Activated CD4-positive, alpha-beta T cell treated with anti-CD3 and anti-CD28 coated beads, Interleukin-2, amount 50 U/mL, for 16 hours (primary cell): ENCODE data around the gene EME1.

Experiments
- DNase-seq: peaks from one replicate; pipeline ENCODE4 v3.0.0-alpha.2; 2020

Gene EME1

GRCh38 chr17:50348522-50349242 lies 24.3 kb upstream of the EME1 start:
- DNase-seq, result no peak

DNA sequence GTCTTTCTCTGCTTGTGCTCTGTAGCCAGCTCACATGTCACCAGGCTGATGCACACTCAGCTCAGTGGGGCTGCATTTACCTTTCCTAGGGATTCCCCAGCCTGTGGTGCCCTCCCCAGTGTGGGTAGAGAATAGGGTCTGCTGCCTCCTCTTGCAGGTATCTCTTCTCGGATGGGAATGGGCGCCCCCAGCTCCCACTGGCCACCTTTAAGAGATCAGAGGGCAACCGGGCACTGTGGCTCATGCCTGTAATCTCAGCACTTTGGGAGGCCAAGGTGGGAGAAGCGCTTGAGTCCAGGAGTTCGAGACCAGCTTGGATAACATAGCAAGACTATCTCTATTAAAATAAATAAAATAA lies 23.8 kb upstream of the EME1 start:
- no peak for DNase-seq

- no peak for DNase-seq
These were observed 22.3 kb upstream of the EME1 start for GRCh38 chr17:50350733-50351132.

- no peak for DNase-seq
These were observed 20.8 kb upstream of the EME1 start for GRCh38 chr17:50352072-50352692.

DNA sequence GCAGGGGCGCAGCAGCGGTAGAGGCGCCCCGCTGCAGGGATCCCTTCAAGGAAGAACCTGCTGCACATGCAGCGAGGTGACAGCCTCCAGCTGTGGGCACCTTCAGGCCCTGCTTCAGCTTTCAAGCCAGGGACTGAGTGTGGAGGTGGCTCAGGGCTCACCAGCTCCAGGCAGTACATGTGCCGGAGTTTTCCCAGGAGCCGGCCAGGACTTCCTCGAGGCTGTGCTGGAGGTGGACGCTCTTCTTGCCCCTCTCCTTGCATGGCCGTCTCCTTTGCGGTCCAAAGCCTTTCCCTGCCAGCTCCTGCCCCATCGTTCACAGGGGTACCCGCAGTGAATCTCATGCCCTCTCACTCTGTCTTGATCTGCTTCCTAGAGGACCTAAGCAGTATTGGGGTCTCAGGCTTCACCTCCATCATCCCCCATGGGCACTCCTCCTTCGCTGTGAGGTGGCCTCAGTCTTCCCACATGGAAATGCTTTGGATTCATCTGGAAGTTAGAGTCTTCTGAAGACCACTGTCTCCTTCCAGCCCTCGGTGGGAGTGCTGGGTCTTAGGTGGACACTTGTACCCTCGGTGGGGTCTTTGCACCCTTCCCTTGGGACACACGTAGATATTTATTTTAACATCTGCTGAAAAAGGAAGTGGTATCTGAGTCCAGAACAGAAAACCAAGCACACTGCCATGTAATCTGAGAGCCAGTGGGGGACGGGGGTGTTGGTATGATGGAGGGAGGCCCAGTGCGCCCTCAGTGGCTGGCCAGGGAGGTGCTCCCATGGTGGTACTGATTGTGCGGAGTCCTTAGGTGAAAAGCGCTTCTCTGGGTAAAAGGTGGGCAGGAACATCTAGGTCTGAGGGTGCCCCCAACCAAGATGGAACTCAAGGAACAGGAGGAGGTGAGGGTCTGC lies 20.1 kb upstream of the EME1 start:
- no peak for DNase-seq

DNA sequence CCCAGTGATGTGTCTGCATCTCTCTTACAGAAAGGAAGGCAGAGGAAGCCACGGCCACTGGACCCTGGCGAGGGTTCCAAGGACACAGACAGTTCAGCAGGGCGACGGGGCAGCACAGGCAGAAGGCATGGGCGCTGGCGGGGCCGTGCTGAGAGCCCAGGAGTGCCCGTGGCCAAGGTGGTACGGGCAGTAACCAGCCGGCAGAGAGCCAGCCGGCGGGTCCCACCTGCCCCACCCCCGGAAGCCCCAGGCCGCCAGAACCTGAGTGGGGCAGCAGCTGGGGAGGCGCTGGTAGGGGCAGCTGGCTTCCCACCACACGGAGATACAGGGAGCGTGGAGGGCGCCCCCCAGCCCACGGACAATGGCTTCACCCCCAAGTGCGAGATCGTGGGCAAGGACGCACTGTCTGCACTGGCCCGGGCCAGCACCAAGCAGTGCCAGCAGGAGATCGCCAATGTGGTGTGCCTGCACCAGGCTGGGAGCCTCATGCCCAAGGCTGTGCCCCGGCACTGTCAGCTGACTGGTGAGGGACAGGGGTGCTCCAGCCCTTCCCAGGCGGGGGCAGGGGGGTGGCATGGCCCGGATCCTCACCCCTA lies 19.3 kb upstream of the EME1 start:
- DNase-seq, result no peak

- no peak for DNase-seq
These were observed 18.8 kb upstream of the EME1 start for GRCh38 chr17:50354198-50354597.

- DNase-seq, result no peak
These were observed 18.3 kb upstream of the EME1 start for GRCh38 chr17:50354776-50355175.

GRCh38 chr17:50355336-50355700 lies 17.7 kb upstream of the EME1 start:
- no peak for DNase-seq

- DNase-seq, result no peak
These were observed 17.2 kb upstream of the EME1 start for GRCh38 chr17:50355701-50356341.

DNA sequence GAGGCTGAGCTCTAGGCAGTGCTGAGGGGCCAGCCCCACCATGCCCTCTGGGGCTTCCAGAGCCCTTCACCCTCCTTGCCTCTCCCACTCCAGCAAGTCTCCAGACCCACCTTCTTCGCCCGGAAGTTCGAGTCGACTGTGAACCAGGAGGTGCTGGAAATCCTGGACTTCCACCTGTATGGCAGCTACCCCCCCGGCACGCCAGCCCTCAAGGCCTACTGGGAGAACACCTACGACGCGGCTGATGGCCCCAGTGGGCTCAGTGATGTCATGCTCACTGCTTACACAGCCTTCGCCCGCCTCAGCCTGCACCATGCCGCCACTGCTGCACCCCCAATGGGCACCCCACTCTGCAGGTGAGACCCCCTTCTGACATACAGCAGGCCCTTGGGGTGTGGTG lies 16.6 kb upstream of the EME1 start:
- no peak for DNase-seq

GRCh38 chr17:50356892-50357510 lies 16.0 kb upstream of the EME1 start:
- DNase-seq, result no peak

DNA sequence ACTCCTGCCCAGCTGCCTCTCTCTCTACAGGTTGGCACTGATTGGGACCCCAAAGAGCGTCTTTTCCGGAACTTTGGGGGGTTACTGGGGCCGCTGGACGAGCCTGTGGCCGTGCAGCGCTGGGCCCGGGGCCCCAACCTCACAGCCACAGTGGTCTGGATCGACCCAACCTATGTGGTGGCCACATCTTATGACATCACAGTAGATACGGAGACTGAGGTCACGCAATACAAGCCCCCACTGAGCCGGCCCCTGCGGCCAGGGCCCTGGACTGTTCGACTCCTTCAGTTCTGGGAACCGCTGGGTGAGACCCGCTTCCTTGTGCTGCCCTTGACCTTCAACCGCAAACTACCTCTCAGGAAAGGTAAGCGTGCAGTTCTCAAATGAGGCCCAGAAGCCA lies 14.9 kb upstream of the EME1 start:
- DNase-seq, result no peak

DNA sequence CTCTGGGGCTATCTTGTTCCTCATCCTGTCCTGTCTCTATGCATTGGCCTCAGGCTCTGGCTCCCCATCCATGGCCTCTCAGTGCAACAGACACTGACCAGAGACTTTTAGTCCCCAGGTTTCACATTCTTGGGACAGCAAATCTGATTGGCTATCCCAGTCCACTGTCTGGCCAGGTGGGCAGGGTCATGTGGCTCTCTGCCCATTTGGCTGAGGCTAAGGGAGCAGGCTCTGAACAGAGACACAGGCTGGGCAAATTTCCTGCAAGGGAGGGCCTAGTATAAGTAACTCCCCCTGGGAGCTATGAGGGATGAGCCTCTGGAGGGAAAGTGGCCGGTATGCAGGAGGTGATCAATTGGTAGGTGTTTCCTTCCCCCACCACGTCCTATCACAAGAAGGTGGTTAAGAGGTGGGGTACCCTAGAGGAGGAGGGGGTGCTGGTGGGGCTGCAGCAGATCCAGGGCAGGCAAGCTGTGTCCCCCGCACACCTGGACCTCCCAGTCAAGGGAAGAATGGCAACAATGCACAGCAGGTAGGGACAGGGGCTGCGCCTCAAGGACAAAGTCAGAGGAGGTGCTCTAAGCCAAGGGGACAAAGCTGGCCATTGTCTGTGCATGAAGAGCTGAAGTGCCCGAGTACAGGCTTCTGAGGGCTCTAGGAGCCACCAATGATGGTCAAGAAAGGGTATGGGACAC lies 13.9 kb upstream of the EME1 start:
- no peak for DNase-seq

DNA sequence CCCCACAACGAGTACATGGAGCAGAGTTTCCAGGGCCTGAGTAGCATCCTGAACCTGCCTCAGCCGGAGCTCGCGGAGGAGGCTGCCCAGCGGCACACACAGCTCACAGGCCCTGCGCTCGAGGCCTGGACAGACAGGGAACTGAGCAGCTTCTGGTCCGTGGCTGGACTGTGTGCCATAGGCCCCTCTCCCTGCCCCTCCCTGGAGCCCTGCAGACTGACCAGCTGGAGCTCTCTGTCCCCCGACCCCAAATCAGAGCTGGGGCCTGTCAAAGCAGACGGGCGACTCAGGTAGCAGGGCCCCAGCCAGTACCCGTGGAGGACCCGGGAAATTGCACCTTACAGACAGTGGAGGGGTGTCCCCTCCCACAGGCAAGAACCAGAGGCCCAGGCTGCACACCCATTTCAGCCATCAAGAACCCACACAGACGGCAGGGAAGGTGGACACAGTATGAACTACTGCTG lies 13.0 kb upstream of the EME1 start:
- DNase-seq, result no peak

GRCh38 chr17:50360486-50361115 lies 12.4 kb upstream of the EME1 start:
- DNase-seq, result no peak

GRCh38 chr17:50361561-50362480 lies 11.2 kb upstream of the EME1 start:
- DNase-seq, result peak; percentile 71

GRCh38 chr17:50362661-50363060 lies 10.4 kb upstream of the EME1 start:
- no peak for DNase-seq

GRCh38 chr17:50363217-50364060 lies 9.6 kb upstream of the EME1 start:
- DNase-seq, result no peak
